ENCODE results near the gene NR2C1. TPM values are rescaled to one million over a fixed set of nuclear protein-coding genes. Genes with fewer than 3 reads are reported as not detected.

The NR2C1 gene
- total RNA-seq, 4 donors from 2014 or later: 56.7 to 114 (median 80.1) TPM

- intact Hi-C loops (cut with DNase I; ENCODE audit: low total_unique reads): no loop called here
These were observed 102.9 kb downstream of the NR2C1 start for GRCh38 chr12:94970560-94970959.

More at GRCh38 chr12:94970560-94970959, 102.9 kb downstream of the NR2C1 start:
- Histone ChIP-seq H3K4me1 (no peaks in the 10 kb centered on the region), H3K27me3 (no peaks in the 10 kb centered on the region), H3K9me3 (no peaks in the 10 kb centered on the region), H3K4me3 (no peak overlapping the region), H3K36me3 (no peaks in the 10 kb centered on the region), H3K27ac (no peak overlapping the region)
- TF ChIP-seq POLR2A (IDR thresholded peaks at IDR 0.05) (no peak), CTCF (IDR thresholded peaks at IDR 0.05) (no peak)
- DNase-seq: no peak

Other genes starting within 250 kb of the NR2C1 start
- 100 to 1,000 TPM in 1 of 4 donors, 10 to 100 TPM in 3; 21.5 to 133 (median 66.0) TPM for gene NDUFA12, start 69.9 kb downstream of the NR2C1 start, total RNA-seq
- 10 to 100 TPM in 3 of 4 donors, 1 to 10 TPM in 1; 7.6 to 25.3 (median 15.1) TPM for gene FGD6, start 143.8 kb upstream of the NR2C1 start, total RNA-seq
- gene VEZT, start 144.2 kb upstream of the NR2C1 start, total RNA-seq: 100 to 1,000 TPM in 1 of 4 donors, 10 to 100 TPM in 3; 38.9 to 172 (median 70.7) TPM